LNCaP clone FGC (cell line): ENCODE data around the gene C3orf38.
A peak's percentile ranks its signal among the peaks of the same experiment; 100 is the strongest.

ENCODE experiments used
- DNase-seq: peaks from one replicate; pipeline ENCODE4 v3.0.0-alpha.2; 2011; ENCODE audit warnings: low read depth
- H3K4me3 ChIP-seq: 2 replicates; pipeline ENCODE4 v1.5.1; 2011; ENCODE audit warnings: mild to moderate bottlenecking, low read depth, low read length, control low read depth
- CTCF ChIP-seq: IDR thresholded peaks from 2 replicates; pipeline ENCODE4 v1.5.1; 2012; ENCODE audit warnings: mild to moderate bottlenecking; ENCODE audit not compliant: control insufficient read depth, insufficient read depth; ENCODE audit errors: extremely low read depth

The C3orf38 gene

GRCh38 chr3:88151358-88151757 lies 1.6 kb downstream of the C3orf38 start:
- TF ChIP-seq CTCF: no peak
- no peak for DNase-seq

GRCh38 chr3:88152841-88153240 lies 3.1 kb downstream of the C3orf38 start:
- TF ChIP-seq CTCF: no peak
- DNase-seq: no peak
- H3K4me3 ChIP-seq: no peak overlapping the region

More at GRCh38 chr3:88151358-88151757, 1.6 kb downstream of the C3orf38 start:
- peak overlapping the region; percentile 84 for H3K4me3 ChIP-seq

GRCh38 chr3:88166419-88166971 lies 16.7 kb downstream of the C3orf38 start:
- no peak for TF ChIP-seq CTCF
- DNase-seq: no peak
- no peak overlapping the region for H3K4me3 ChIP-seq

- no peak overlapping the region for H3K4me3 ChIP-seq
- no peak for DNase-seq
Observed at GRCh38 chr3:88167173-88167572, 17.4 kb downstream of the C3orf38 start.

GRCh38 chr3:88167704-88168103 lies 17.9 kb downstream of the C3orf38 start:
- no peak for DNase-seq
- no peak overlapping the region for H3K4me3 ChIP-seq
- no peak for TF ChIP-seq CTCF

More at GRCh38 chr3:88167173-88167572, 17.4 kb downstream of the C3orf38 start:
- no peak for TF ChIP-seq CTCF

- H3K4me3 ChIP-seq: no peak overlapping the region
- no peak for DNase-seq
Observed at GRCh38 chr3:88168171-88168570, 18.4 kb downstream of the C3orf38 start.

More at GRCh38 chr3:88168171-88168570, 18.4 kb downstream of the C3orf38 start:
- no peak for TF ChIP-seq CTCF
